Upper lobe of right lung (tissue), 1 donor: ENCODE data around the gene CDC42BPG. TPM values are rescaled to one million over a fixed set of nuclear protein-coding genes. Genes with fewer than 3 reads are reported as not detected.

ENCODE experiments used
- ATAC-seq: fragments of 200-7000 bp; cut with Tn5 transposase; one replicate; pipeline ENCODE4 v1.9.1; 2020; ENCODE audit warnings: mild to moderate bottlenecking, moderate library complexity
- DNase-seq: peaks from one replicate; pipeline ENCODE4 v3.0.0-alpha.2; 2020
- H3K27ac ChIP-seq: fragments of 200-600 bp; one replicate; pipeline ENCODE4 v1.8.0; 2022
- H3K27me3 ChIP-seq: fragments of 200-600 bp; one replicate; pipeline ENCODE4 v1.8.0; 2022; ENCODE audit warnings: mild to moderate bottlenecking
- H3K36me3 ChIP-seq: fragments of 200-600 bp; one replicate; pipeline ENCODE4 v1.8.0; 2022
- H3K4me1 ChIP-seq: fragments of 200-600 bp; one replicate; pipeline ENCODE4 v1.8.0; 2022
- H3K4me3 ChIP-seq: fragments of 200-600 bp; one replicate; pipeline ENCODE4 v1.8.0; 2022; ENCODE audit warnings: mild to moderate bottlenecking
- H3K9me3 ChIP-seq: fragments of 200-600 bp; one replicate; pipeline ENCODE4 v1.8.0; 2022
- CTCF ChIP-seq: fragments of 200-600 bp; IDR thresholded peaks from one replicate; pipeline ENCODE4 v1.8.0; 2022; ENCODE audit warnings: antibody characterized with exemption
- intact Hi-C: fragments of 100-400 bp; cut with DNase I; formaldehyde crosslinking; loops from one replicate; pipeline ENCODE4 v1.11.0; 2022
- total RNA-seq: library from RNA; stranded (reverse); fragmentation: NEBNext Ultra II Directional; extraction: Animal tissue kit (Norgen Biotek cat#: 25700); gene quantifications from one replicate; pipeline ENCODE4 v1.2.1, GENCODE V29; 2021
- donor health status: DM: no; HTN: yes; CAD: no; lungs with severe emphysema.

CDC42BPG gene
- total RNA-seq, 1 donor from 2014 or later = 20.9 TPM

DNA sequence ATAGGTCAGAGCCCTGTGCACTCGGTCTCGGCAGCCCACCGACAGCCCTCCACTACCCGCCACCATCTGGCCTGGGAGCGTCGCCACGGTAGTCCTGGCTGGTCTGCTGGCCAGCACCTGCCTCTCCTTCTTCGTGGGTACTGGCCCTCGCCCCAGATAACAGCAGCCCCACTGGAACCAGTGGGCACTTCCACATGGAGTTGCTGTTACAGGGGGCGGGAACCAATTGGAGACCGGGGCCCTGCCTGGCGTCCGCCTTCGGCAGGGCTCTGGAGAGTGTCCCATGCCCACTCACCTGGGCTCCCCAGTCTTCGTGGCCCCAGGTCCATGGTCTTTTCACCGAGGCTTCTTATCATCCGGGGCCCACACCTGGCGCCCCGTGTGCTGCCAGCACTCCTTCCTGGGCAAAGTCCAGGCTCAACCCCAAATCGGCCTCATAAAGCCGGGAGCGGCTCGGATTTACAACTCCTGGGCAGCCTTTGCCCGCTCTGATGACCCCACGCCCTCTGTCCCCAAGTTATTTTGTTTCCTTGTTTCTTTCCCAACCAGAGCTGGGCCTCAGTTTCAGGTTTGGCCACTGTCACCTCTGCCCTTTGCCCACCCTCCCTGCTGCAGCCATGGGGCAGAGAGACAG lies 46.9 kb upstream of the CDC42BPG start:
- H3K9me3 ChIP-seq = no peaks in the 10 kb centered on the region
- no peak overlapping the region for H3K27ac ChIP-seq
- no peak for TF ChIP-seq CTCF
- ATAC-seq (no peak), DNase-seq (no peak)
- H3K4me1 ChIP-seq = peaks cover 16% of the 10 kb centered on the region
- H3K4me3 ChIP-seq = no peak overlapping the region
- intact Hi-C loops = loop anchor here (5.0 kb wide), 1 partner anchor 44 kb away; no protein-coding TSS in a partner anchor
- no peaks in the 10 kb centered on the region for H3K27me3 ChIP-seq
- peaks cover 11% of the 10 kb centered on the region for H3K36me3 ChIP-seq

GRCh38 chr11:64890522-64890939 lies 46.1 kb upstream of the CDC42BPG start:
- intact Hi-C loops = loop anchor here (5.0 kb wide), 1 partner anchor 43 kb away; no protein-coding TSS in a partner anchor
- no peak for DNase-seq
- Histone ChIP-seq H3K27me3 (no peaks in the 10 kb centered on the region), H3K36me3 (peaks cover 6% of the 10 kb centered on the region), H3K4me3 (no peak overlapping the region), H3K27ac (no peak overlapping the region), H3K4me1 (peaks cover 24% of the 10 kb centered on the region), H3K9me3 (no peaks in the 10 kb centered on the region)
- TF ChIP-seq CTCF = no peak
- no peak for ATAC-seq

DNA sequence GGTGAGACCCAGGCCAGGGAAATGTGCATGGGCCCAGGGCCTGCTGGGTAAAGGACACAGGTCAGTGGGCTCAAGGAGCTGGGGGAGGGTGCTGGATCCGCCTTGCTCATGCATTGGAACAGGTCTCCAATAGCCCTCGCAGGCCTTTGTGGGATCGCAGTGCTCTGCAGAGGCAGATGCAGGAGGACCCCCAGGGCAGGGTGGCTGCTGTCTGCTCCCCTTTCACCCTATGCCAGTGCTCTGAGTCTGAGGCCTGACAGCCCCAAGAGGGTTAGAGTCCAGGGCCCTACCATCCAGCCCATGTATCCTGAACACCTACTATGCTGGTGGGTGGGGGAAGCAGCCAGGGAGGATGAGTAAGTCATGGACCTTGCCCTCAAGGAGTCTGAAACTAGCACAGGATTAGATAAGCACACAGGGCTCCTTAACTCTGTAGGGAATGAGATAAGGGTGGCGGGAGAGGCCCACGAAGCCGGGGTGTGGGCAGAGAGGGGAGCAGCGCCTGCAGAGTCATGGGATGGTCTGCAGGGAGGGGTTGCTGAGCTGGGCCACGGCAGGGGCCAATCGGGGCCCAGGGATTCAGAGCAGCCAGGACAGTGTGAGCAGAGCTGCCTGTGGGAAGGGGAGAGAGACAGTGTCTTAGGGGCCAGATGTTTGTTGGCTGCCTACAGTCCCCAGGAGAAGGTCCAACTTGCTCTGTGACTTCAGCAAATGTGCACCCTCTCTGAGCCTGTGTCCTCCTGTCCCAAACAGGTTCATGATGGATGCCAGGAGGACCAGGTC lies 44.5 kb upstream of the CDC42BPG start:
- ATAC-seq (no peak), DNase-seq (no peak)
- Histone ChIP-seq H3K27me3 (no peaks in the 10 kb centered on the region), H3K4me3 (no peak overlapping the region), H3K36me3 (no peaks in the 10 kb centered on the region), H3K27ac (no peak overlapping the region), H3K9me3 (no peaks in the 10 kb centered on the region), H3K4me1 (peaks cover 22% of the 10 kb centered on the region)
- no peak for TF ChIP-seq CTCF
- intact Hi-C loops = no loop called here

DNA sequence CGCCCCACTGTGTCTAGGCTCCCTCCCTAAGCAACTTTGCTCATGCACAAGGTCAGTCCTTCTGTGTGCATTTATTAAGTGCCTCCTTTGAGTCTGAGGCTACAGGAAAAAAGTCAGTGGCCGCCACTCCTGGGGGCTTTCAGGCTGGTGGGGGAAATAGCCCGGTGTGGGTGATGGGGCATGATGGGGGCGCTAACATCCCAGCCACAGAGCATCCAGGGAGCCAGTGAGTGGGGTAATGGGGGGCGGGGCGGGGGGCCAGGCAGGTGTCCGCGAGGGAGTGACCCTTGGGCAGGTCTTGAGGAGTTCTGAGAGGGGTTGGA lies 43.9 kb upstream of the CDC42BPG start:
- ATAC-seq = no peak
- Histone ChIP-seq H3K4me1 (peaks cover 21% of the 10 kb centered on the region), H3K36me3 (no peaks in the 10 kb centered on the region), H3K27me3 (no peaks in the 10 kb centered on the region), H3K27ac (no peak overlapping the region), H3K4me3 (peak overlapping the region; percentile 22), H3K9me3 (no peaks in the 10 kb centered on the region)
- no peak for DNase-seq
- TF ChIP-seq CTCF = no peak
- intact Hi-C loops = no loop called here

GRCh38 chr11:64887757-64888405 lies 43.4 kb upstream of the CDC42BPG start:
- Histone ChIP-seq H3K4me3 (peak overlapping the region; percentile 22), H3K9me3 (no peaks in the 10 kb centered on the region), H3K4me1 (peaks cover 21% of the 10 kb centered on the region), H3K36me3 (no peaks in the 10 kb centered on the region), H3K27ac (no peak overlapping the region), H3K27me3 (no peaks in the 10 kb centered on the region)
- peak; percentile 93 for DNase-seq
- ATAC-seq = peak; percentile 94
- TF ChIP-seq CTCF = peak; percentile 99
- intact Hi-C loops = no loop called here
